ENCODE data around the gene ABLIM2.

The ABLIM2 gene

DNA sequence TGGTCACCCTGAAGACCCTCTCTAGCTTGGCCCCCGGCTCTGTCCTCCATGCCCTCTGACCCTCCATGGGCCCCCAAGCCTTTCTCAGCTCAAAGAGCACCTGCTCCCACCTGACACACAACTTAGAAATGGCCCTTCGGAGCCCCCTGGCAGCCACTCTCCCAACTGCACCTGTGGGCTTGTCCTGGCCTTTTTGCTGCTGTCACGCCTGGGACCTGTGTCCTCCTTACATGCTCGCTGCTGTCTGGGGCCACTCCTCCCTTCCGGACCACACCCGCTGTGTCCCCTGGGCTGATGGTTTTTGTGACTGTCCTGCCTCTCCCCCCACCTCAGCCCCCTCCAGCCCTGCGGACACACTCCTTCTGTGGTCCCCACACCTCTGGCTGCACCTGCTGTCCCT is 112.7 kb downstream of the ABLIM2 start:
- DNase-seq (ENCODE audit: low spot score), result no peak

DNA sequence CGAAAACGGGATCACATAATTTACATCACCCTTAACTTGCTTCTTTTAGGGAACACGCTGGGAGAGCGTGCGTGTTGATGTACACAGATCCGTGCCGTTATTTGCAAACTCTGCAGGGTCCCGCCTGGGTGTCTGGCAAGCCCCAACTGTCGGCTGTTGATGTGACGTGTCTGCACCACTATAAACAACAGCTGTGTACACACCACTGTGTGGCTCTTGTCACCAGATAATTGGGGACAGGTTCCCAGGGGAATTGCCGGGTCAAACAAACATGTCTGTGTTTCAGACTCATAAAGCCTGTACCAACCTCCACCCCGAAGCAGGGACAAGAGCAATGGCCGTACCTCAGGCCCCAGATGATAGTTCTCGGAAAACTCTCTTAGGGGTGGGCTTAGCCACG is 113.9 kb downstream of the ABLIM2 start:
- DNase-seq (ENCODE audit: low spot score), result no peak

DNA sequence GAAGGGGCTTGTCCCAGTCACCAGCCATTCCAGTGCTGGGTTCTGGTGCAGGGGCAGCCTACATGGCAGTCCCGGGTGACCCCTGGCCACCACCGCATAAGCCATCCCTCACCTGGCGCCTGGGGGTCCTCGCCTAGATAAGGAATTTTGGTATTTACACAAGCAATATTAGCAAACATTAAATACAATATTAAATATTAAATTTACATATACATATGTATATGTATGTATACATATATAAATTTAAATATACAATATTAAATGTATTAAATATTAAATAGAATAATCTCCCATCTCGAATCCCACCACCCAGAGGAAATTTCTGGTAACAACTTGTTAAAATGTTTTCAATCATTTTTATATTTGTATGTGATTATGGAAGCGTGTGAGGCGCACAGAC is 114.4 kb downstream of the ABLIM2 start:
- DNase-seq (ENCODE audit: low spot score), result no peak

DNA sequence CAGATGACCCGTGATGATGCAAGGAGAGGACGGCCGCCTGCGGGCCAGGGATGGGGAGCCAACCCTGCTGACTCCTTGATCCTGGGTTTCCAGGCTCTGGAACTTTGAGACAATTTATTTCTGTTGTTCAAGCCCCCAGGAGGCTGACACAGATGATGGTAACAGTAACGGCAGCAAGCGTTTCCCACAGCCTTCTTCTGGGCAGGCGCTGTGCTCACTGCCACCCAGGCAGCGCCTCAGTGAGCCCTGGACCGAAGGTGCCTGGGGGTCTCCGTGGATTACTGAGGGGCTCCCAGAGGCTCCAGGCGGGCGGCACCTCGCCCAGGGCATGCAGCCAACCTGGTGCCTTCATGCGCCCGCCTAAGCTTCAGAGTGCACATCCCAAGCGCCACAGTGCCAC is 115.0 kb downstream of the ABLIM2 start:
- no peak for DNase-seq (ENCODE audit: low spot score)

DNA sequence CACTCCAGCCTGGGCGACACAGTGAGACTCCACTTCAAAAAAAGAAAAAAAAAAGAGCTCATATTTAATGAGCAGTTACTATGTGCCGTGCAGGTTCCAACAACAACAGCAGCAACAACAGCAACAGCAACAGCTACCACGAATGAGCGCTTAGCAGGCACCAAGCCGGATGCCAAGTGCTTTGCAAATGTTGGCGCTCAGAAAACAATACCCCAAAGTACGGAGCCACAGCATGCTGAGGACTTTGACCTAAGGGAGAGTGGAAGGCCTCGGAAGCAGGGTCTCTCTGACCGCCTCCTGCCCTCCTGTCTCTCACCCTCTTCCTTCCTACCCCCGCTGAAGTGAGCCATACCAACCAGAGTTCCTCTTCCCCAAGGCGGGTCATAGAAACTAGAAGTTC is 116.7 kb downstream of the ABLIM2 start:
- no peak for DNase-seq (ENCODE audit: low spot score)

DNA sequence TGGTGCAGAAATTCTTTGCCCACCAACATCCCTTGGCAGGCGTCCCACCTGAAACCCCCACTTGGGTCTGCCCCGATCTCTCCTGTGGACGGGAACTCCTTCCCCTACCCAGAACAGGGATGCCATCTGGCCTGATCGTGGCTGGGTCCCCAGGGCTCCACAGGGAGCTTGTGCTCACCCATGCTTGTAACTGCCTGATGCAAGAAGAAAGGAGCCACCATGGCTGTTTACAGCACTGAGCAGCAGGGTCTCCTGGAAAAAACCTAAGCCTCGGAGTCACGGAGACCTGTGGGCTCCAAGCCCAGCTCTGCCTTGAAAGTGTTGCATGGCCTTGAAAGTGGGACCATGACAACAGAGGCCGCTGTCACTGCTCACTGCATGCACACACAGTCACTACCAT is 117.4 kb downstream of the ABLIM2 start:
- DNase-seq (ENCODE audit: low spot score), result no peak

DNA sequence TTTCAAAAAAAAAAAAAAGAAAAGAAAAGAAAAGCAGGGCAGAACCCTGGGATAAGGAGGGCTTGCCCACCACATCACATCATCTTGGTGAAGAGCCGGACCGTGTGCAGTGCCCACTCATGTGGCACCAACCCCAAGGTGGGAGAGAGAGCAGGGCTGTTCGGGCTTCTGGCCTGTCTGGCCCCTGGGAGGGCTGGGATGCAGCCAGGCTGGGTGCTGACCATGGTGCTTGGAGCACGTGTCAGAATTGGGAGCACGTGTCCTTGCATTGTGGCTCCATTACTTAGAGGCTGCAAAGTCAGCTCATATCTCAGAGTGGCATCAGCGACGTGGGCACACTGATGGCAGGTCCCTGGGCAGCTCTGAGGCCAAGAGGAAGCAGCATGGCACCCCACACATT is 118.0 kb downstream of the ABLIM2 start:
- DNase-seq (ENCODE audit: low spot score), result no peak

DNA sequence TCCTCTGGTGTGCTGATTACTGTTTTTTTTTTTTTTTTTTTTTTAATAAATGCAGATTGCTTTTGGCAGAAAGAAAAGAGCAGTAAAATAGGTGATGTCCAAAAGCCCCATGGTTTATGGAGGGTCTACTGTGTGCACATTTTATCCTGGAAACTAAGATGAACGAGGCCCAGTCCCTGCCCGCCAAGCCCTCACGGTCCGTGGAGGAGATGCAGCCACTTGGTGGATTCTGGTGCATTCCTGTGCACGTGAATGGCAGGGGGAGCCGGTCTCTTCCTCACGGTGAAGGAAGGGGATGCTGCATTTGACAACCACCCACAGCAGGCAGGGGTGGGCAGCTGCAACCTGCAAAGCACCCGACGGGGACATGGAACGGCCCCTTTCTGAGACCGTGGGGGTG is 118.8 kb downstream of the ABLIM2 start:
- DNase-seq (ENCODE audit: low spot score), result no peak

DNA sequence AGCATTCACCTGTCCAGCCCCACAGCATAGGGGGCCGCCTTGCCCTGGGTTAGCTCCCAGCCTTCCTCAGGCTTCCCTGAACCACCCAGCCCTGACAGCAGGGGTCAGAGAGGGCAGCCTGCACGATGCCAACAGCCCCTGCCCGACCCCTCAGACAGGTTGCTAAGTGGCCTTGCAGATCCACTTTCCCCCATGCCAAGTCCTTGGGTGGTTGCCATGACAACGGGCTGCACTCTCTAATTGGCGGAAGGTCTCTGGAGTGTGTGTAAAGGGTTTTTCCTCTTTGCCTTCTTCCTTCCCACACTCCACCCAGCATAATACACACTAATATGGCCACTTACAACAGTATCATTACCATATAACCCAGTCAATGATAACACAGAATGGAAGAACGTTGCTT is 119.3 kb downstream of the ABLIM2 start:
- DNase-seq (ENCODE audit: low spot score), result no peak

DNA sequence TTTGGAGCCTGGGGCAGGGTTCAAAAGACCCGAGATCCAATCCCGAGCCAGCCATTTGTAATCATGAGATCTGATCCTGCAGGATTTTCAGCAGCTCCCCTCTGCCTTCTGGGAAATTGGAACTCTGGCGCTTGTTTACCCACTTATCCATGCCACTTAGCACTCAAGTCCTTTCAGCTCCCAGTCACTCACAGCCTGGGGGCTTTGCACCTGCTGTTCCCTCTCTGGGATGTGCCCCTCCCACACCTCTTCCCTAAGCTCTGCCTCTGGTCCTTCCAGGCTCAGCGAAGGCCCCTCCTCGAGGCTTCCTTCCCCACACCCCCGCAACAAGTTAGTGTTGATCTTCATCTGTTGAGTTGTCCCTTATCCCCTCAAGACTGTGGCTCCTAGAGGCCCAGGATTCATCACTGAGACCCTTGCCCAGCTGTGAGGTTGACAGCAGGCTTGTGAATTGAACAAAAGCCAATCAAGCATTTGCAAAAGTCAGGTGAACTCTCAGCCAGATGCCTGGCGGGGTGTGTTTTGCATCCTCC is 119.8 kb downstream of the ABLIM2 start:
- DNase-seq (ENCODE audit: low spot score), result no peak

DNA sequence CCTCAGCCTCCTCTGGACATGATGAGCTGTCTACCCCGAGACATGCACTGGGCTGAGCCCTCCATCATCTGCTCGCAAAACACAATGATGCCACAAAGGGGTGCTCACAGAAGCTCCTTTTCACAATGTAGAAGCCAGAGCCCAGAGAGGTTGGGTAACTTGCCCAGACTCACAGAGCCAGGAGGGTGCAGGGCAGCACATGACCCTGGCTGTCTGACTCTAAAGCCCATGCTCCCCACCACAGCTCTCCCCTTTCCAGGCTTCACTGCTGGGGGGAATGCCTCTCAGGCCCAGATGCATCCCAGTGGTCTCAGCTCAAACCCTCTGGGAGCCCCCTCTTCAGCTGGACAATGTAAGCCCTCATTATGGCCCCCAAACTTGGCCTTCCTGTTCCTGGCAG is 120.5 kb downstream of the ABLIM2 start:
- no peak for DNase-seq (ENCODE audit: low spot score)

DNA sequence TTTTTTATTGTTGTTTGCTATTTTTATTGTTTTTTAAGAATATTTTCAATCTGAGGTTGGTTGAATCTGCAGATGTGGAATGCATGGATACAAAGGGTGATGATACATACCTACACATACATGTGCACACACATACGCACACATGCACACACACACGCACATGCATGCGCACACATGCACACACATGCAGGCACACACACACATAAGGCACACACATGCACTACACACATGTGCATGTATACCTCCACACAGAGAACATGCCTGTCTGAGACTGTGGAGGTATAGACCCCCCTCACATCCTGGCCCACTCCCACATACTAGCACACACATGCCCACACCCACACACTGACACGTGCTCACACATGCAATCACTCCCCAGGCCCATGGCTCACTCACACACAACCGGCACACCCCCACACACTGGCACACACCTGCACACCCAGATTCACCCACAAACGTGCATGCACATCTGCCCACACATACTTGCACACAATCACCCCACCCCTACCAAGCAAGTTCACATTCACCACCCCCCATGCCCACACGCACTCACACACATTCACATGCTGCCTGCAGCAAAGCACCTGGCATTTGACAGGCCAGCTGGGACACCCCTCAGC is 121.4 kb downstream of the ABLIM2 start:
- DNase-seq (ENCODE audit: low spot score), result no peak

DNA sequence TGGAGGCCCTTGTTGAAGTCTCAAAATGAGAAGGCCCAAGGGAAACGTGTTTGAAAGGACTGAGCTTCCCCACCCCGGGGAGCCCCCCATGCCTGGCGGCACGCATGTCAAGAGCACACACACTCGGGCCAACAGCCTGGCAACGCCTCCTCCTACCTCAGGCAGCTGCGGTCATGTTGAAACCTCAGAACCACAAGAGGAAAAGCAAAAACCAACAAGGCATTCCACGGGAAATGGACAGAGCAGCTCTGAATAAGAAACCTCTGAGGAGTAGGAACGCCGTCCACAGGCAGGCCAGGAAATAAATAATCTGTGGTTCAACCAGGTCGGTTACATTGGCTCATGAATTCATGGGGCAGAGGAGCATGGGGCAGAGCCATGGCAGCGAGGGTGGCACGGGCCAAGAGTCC is 123.2 kb downstream of the ABLIM2 start:
- no peak for DNase-seq (ENCODE audit: low spot score)

DNA sequence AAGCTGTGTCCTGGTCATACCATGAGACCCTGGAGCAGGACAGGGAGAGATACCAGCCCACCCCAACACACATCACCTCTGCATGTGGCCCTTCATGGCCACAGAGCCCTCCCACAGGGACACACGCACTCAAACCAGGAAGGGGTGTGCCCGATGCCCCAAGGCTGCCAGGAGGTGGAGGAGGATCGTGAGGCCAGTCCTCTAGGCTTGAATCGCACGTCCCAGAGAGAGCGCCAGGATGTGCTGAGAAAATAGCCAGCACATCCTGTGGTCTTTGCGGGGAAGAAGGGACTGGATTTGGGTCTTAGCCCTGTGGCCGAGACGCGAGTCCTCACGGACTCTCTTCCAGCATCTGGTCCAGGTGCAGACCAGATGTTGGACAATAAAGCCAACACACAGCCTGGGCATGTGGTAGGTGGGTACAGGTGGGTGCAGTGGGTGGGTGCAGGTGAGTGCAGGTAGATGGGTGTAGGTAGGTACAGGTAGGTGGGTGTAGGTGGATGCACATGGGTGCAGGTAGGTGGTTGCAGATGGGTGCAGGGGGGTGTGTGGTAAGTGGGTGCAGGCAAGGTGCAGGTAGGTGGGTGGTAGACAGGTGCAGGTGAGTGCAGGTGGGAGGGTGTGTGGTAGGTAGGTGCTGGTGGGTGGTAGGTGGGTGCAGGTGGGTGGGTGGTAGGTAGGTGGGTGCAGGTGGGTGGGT is 124.6 kb downstream of the ABLIM2 start:
- DNase-seq (ENCODE audit: low spot score), result no peak

DNA sequence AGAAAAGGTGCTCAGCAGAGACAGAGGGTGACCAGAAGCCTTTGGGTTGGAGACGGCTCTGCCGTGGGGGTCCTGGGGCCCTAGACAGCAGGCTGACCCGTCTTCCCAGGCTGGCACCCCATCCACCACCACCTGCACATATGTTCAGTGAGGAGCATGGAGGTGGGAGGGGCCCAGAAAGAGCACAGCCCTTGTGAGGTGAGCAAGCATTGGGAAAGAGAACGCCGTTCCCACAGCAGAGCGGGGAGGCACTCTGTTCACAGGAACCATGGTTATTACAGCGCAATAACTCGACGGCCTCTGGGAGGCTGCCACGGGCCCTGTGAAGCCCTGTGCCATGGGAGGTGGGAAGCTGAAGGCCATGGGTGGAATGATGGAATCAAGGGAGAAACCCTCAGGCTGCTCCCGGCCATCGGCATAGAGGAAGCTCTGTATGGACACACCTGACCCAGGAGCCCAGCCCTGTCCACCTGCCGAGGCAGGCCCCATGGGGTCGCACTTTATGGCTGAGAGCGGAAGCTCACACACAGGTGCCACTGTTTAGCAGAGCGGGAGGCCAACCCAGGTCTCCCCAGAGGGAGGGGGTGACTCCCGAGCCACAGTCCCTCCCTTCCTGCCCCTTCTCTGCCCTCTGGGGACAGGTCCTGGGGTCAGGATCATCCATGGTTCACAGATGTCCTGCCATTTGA is 125.4 kb downstream of the ABLIM2 start:
- DNase-seq (ENCODE audit: low spot score), result no peak

DNA sequence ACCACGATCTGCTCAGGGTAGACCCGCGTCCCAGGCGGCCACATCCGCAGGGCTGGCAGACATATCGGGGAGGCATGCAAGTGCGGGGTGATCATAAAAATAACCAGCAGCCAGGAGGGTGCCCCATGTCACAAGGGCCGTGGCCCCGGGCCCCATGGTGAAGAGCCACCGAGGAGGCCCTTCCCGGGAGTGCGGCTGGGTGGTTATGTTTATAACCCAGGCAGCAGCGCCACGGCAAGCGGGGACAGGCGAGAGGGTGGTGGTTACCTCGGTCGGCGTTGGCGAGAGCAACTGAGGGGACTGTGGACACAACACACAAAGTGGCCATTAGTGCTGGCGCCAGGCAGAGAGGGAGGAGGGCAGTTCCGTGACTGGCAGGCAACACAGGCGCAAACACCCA is 126.2 kb downstream of the ABLIM2 start:
- DNase-seq (ENCODE audit: low spot score), result no peak

DNA sequence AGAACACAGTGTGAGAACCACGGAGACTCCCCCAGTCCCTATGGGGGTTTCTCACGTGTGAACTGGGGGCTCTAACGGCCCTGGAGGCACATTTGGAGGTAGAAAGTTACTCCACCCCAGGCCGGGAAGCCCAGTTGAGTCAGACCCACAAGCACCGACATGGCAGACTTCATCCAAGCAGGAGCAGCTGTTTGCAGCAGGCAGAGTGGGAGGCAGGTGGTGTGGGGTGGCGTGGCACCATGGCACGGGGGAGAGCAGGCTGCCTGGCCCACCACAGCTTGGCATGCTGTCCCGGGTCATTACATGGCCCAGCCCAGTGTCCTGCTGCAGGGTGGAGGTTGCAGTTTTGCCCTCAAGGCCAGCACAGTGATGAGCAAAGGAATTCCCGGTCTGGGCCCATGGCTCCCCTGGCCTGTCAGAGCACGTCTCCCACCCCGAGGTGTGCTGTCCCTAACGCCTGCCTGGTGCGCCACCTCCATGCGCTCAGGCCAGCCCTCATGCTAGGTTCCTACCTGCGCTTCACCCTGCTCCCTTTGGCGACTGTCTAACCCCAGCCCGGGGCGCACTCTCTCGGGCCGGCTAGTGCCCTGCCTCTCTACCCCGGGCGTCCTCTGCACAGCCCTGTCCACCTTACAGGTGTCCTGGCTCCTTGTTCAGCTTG is 128.4 kb downstream of the ABLIM2 start:
- DNase-seq (ENCODE audit: low spot score), result no peak

DNA sequence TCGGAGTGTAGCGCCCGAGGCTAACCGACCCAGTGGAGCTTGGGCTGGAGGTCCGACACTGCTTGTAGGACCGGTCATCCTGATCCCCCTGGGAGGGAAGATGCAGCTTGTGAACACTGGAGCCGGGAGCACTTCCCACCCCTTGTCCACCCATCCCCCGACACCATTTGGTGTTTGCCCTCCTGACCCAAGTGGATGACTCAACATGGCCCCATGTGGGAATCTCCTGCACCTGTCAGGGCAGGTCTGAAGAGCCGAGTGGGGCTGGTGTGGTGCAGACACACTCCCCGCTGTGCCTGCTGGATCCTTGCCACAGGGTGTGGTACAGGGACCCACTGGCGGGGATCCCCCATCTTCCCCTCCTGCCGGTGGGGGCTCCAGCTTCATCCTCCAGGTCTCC is 128.9 kb downstream of the ABLIM2 start:
- no peak for DNase-seq (ENCODE audit: low spot score)

DNA sequence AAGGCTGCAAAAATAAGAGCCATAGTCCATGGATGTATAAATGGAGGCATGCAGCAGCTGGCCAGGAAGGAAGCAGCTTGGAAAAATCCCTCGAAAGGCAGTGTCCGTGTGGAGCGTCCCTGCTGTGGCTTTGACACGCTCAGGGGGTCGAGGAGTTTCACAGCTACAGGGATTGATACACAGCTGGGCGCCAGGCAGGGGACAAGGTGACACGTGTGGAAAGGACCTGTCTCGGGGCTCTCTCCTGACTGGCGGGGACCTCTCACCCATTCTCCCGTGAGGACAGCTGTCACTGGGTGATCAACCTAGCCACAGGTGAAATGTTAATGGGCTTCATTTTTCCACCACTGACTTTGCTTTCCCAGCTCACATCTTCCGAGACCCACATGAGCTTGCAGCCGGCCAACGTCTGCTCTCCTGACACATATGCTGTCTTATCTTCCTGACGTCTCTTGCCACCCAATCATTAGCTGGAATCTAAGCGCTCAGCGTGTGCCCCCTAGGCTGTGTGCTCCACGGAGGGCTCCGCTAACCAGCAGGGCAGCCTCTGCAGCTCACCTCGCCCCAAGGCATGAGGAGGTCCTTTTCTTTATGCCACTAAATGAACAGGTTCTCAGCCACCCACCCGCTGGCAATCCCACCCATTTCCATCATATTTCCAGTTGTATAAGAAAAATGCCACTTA is 129.6 kb downstream of the ABLIM2 start:
- no peak for DNase-seq (ENCODE audit: low spot score)

DNA sequence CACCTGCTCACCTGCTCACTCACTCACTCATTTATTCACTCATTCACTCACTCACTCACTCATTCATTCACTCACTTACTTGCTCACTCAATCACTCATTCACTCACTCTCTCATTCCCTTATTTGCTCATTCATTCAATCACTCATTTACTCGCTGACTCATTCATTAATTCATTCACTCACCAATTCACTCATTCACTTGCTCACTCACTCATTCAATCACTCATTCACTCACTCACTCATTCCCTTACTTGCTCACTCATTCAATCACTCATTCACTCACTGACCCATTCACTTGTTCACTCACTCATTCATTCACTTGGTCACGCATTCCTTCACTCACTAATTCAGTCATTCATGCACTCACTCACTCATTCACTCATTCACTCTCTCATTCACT is 130.2 kb downstream of the ABLIM2 start:
- DNase-seq (ENCODE audit: low spot score), result no peak

DNA sequence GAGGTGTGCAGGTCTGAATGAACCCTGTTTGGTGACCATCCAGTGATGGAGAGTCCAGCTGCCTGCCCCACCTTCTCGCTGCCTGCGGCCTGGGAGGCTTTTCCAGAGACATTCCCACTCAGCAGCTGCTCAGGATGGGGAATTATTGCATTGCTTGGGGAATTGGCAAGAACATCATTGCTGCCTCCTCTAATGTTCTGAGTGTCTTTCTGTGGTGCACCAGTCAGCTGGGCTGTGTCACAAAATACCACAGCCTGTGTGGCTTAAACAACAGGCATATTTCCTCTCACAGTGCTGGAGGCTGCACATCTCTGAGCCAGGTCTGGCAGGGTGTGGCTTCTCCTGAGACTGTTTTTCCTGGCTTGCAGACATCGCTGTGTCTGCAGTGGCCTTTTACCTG is 132.2 kb downstream of the ABLIM2 start:
- DNase-seq (ENCODE audit: low spot score), result no peak

DNA sequence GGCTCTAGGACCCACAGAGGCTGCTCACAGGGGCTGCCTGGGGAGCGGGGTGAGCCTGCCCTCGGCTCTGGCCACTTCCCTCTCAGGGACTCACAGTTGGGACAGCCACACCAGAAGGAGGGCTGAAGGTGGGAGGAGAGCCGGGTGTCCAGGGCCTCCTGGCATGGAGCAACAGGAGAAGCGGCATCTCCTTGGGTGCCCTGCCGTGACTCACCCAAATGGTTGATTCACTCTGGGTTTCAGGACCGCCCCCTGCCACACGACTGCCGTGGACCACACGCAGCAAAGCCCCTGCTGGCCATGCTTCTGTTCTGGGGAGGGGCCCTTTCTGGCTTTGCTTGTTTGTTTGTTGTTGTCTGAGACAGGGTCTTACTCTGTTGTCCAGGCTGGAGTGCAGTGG is 132.9 kb downstream of the ABLIM2 start:
- no peak for DNase-seq (ENCODE audit: low spot score)

Measured in CD4-positive, alpha-beta T cell treated with Interleukin-2 at 100 ng/mL for 4 hours (primary cell).